ENCODE results near the gene SLC25A22. TPM values are rescaled to one million over a fixed set of nuclear protein-coding genes. Genes with fewer than 3 reads are reported as not detected.

The SLC25A22 gene
- polyA plus RNA-seq, 1 donor (not counting 4 experiments of a cell fraction or from before 2014, with no cell fraction given): 13.5 TPM

DNA sequence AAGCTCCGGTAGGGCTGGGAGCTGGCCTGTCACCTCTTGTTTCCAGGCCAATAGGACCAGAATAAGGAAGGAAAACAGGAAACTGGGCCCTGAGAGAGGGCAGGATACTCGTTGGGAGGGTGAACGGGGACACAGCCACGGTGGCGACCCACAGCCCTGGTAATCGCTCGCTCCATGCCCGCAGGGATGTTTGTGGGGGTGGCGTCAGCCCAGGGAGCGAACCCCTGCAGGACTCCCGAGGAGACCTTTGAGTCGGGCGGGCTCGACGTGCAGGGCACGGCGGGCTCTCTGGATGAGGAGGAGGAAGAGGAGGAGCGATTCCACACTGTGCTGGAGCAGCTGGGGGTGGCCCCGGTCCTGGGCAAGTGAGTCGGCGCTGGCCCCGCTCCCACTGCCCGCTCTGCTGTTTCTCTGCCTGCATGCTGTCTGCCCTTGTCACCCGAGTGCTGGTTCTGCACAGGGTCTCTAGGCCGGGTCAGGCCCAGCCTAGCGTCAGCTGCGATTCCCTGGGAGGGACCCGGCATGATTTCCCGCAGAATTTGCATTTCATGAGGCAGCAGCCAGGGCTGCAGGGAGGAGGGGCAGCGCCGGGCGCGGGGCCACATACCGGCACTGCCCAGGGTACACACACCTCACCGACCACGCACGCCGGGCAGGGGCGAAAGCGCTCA is 31.2 kb upstream of the SLC25A22 start:
- dilution Hi-C loops (cut with MboI; ENCODE audit: extremely low pct_ligation_motif_present, low sequenced_read_pairs): no loop called here
- Histone ChIP-seq H4K20me1 (ENCODE audit: control insufficient read depth, extremely low read depth, insufficient read depth, low read length) (no peaks in the 10 kb centered on the region), H3K9me1 (ENCODE audit: control insufficient read depth, extremely low read depth, insufficient read depth, low read length) (no peaks in the 10 kb centered on the region), H3K4me2 (ENCODE audit: control insufficient read depth, extremely low read depth, insufficient read depth, low read depth, low read length) (peak overlapping the region; percentile 76), H3K9ac (ENCODE audit: control insufficient read depth, extremely low read depth, insufficient read depth, low read length) (no peak overlapping the region), H3K4me3 (ENCODE audit: control insufficient read depth in 2 of 3, extremely low read depth in 1 of 3, insufficient read depth in 2 of 3, low read depth in 1 of 3, low read length in 3 of 3) (peak overlapping the region; percentile 1 to 53 (median 42)), H3K9me3 (ENCODE audit: control insufficient read depth, low read depth, low read length) (no peaks in the 10 kb centered on the region), H3K27ac (ENCODE audit: control insufficient read depth, insufficient read depth, low read length) (no peak overlapping the region), H3K27me3 (ENCODE audit: control insufficient read depth, extremely low read depth, insufficient read depth, low read length) (peaks cover 50% of the 10 kb centered on the region), H3K4me1 (ENCODE audit: control insufficient read depth, extremely low read depth, insufficient read depth, low read length) (peaks cover 36% of the 10 kb centered on the region), H2AFZ (ENCODE audit: control insufficient read depth, low read length) (peak overlapping the region; percentile 22), H3K79me2 (ENCODE audit: control insufficient read depth, insufficient read depth, low read length) (peaks cover 11% of the 10 kb centered on the region), H3K36me3 (ENCODE audit: control insufficient read depth in 2 of 2, extremely low read depth in 1 of 2, insufficient read depth in 2 of 2, low read length in 2 of 2) (peaks cover 0 to 4% of the 10 kb centered on the region in 2 experiments)
- DNase-seq (ENCODE audit: low read depth, low spot score) (no peak), FAIRE-seq (no peak)
- peak; percentile 63 for TF ChIP-seq EZH2 (IDR thresholded peaks at IDR 0.05; ENCODE audit: low read length)
- TF ChIP-seq, protein P1, sequence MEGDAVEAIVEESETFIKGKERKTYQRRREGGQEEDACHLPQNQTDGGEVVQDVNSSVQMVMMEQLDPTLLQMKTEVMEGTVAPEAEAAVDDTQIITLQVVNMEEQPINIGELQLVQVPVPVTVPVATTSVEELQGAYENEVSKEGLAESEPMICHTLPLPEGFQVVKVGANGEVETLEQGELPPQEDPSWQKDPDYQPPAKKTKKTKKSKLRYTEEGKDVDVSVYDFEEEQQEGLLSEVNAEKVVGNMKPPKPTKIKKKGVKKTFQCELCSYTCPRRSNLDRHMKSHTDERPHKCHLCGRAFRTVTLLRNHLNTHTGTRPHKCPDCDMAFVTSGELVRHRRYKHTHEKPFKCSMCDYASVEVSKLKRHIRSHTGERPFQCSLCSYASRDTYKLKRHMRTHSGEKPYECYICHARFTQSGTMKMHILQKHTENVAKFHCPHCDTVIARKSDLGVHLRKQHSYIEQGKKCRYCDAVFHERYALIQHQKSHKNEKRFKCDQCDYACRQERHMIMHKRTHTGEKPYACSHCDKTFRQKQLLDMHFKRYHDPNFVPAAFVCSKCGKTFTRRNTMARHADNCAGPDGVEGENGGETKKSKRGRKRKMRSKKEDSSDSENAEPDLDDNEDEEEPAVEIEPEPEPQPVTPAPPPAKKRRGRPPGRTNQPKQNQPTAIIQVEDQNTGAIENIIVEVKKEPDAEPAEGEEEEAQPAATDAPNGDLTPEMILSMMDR (optimal IDR thresholded peaks at IDR 0.05 in 1 of 3, IDR thresholded peaks at IDR 0.05 in 1 of 3, conservative IDR thresholded peaks at IDR 0.05 in 1 of 3; ENCODE audit: extremely low read depth in 1 of 3, insufficient read depth in 2 of 3, low read length in 3 of 3): no peak

DNA sequence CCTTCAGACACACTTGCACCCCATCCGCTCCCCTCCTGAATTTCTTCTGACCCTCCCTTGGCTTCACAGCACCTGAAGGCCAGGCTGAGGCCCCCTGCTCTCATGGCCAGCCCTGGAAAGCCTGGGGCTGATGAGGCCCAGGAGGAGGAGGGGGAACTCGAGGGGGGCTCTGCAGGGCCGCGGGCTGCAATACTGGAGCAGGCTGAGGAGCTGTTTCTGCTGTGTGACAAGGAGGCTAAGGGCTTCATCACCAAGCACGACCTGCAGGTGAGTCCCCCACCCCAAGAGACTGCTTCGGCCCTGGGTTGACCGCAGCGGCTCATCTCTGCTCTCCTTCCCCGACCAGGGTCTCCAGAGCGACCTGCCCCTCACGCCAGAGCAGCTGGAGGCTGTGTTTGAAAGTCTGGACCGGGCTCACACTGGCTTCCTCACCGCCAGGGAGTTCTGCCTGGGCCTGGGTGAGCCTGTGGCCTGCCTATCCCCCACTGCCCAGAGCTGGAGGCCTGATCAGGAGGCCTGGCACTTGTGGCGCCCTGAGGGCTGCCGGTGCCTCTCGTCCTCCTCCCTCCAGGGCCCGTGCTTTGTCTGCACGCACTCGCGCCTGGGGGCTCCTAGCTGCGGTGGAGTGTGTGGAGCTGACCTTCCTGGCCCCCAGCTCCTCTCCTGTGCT is 30.6 kb upstream of the SLC25A22 start:
- Histone ChIP-seq H4K20me1 (ENCODE audit: control insufficient read depth, extremely low read depth, insufficient read depth, low read length) (no peaks in the 10 kb centered on the region), H3K27ac (ENCODE audit: control insufficient read depth, insufficient read depth, low read length) (no peak overlapping the region), H2AFZ (ENCODE audit: control insufficient read depth, low read length) (no peak overlapping the region), H3K4me3 (ENCODE audit: control insufficient read depth in 2 of 3, extremely low read depth in 1 of 3, insufficient read depth in 2 of 3, low read depth in 1 of 3, low read length in 3 of 3) (no peak overlapping the region), H3K79me2 (ENCODE audit: control insufficient read depth, insufficient read depth, low read length) (peaks cover 6% of the 10 kb centered on the region), H3K4me2 (ENCODE audit: control insufficient read depth, extremely low read depth, insufficient read depth, low read depth, low read length) (no peak overlapping the region), H3K36me3 (ENCODE audit: control insufficient read depth in 2 of 2, extremely low read depth in 1 of 2, insufficient read depth in 2 of 2, low read length in 2 of 2) (peaks cover 0 to 4% of the 10 kb centered on the region in 2 experiments), H3K9me3 (ENCODE audit: control insufficient read depth, low read depth, low read length) (no peaks in the 10 kb centered on the region), H3K9ac (ENCODE audit: control insufficient read depth, extremely low read depth, insufficient read depth, low read length) (no peak overlapping the region), H3K27me3 (ENCODE audit: control insufficient read depth, extremely low read depth, insufficient read depth, low read length) (peaks cover 50% of the 10 kb centered on the region), H3K4me1 (ENCODE audit: control insufficient read depth, extremely low read depth, insufficient read depth, low read length) (peaks cover 32% of the 10 kb centered on the region), H3K9me1 (ENCODE audit: control insufficient read depth, extremely low read depth, insufficient read depth, low read length) (no peaks in the 10 kb centered on the region)
- no peak for TF ChIP-seq EZH2 (IDR thresholded peaks at IDR 0.05; ENCODE audit: low read length)
- TF ChIP-seq, protein P1 (optimal IDR thresholded peaks at IDR 0.05 in 1 of 3, IDR thresholded peaks at IDR 0.05 in 1 of 3, conservative IDR thresholded peaks at IDR 0.05 in 1 of 3; ENCODE audit: extremely low read depth in 1 of 3, insufficient read depth in 2 of 3, low read length in 3 of 3): no peak
- dilution Hi-C loops (cut with MboI; ENCODE audit: extremely low pct_ligation_motif_present, low sequenced_read_pairs): no loop called here
- FAIRE-seq (no peak), DNase-seq (ENCODE audit: low read depth, low spot score) (no peak)
